Stimulated activated CD8-positive, alpha-beta memory T cell treated with anti-CD3 and anti-CD28 coated beads, Interleukin-2, amount 100 ng/mL, for 48 hours (primary cell): Measurements from ENCODE around the gene CTBP1.

Source experiments
- DNase-seq, 2 donors: peaks; one replicate each; pipeline ENCODE4 v3.0.0-alpha.2; 2020; ENCODE audit warnings: low read depth in 2 of 2

Gene CTBP1

DNA sequence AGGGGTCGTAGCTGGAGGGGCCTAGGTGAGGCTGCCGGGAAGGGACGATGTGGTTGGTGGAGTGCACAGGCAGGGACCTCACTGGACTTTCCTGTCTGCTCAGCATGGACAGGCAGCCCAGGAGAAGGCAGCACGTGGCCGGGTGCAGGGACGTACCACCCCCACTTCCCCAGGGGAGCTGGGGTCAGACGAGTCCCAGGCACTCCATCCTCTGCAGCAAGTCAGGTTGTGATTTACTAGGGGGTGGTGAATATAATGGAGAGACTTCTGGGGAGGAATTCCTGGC, 1.5 kb upstream of the CTBP1 start:
- DNase-seq: no peak

DNA sequence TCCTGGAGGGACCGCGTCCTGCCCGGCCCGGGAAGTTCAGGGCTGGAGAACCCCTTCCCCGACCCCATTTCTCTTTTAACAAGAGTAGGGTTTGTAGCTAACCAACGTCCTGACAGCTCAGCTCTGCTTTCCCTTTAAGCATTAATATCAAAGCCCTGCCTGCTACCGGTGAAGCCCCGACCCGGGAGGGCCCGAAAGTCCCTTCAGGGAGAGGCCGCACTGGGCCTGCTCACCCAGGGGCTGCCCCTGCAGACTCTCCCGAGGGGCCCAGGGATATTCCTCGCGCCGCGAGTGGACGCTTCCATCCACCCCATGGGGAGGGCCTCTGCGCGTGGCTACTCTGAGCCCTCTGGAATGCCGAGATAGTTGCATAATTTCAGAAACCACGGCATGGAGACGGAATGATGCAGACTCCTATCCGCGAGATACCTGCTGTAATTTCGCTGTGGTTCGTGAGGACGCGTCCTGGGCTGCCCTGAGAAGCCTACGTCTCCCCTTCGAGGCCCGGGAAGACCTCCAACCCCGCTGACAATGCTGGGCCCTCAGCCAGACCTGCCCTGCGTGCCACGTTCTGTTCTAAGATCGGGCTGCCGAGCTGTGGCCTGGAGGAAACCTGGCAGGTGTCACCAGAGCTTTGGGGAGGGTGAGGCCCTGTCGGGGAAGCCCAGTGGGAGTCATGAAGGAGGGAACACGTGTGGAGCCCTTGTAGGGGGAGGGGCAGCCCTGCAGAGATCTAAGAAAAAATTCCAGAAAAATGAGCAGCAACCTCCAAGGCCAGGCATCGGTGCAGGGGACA, 999 bp upstream of the CTBP1 start:
- peak; percentile 33 to 39 for DNase-seq

DNA sequence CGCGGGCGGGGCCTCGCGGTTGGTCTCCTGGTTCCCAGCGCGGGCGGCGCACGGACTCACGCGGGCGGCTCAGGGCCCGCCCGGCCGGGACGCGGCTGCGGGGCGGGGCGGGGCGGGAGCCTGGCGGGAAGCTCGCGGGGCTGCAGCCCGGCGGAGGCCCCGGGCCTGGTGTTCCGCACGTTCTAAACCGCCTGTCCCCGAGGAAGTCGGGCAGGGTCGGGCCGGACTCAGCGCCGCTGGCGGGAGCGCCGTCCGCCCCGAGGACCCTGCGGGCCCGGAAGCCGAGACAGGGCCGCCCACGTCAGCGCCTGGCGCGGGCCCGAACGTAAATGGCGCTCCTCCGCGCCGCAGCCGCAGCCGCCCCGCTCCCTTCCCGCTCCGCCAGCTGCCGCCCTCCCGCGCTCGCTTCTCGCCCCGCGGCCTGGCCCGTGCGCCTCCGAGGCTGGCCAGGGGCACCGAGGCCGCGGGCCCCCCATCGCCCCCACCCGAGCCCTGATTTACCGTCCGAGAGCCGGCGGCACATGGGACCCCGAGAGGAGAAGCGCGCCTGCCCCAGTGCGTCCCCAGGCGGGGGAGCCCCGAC, 309 bp upstream of the CTBP1 start:
- DNase-seq: peak; percentile 71 to 73

DNA sequence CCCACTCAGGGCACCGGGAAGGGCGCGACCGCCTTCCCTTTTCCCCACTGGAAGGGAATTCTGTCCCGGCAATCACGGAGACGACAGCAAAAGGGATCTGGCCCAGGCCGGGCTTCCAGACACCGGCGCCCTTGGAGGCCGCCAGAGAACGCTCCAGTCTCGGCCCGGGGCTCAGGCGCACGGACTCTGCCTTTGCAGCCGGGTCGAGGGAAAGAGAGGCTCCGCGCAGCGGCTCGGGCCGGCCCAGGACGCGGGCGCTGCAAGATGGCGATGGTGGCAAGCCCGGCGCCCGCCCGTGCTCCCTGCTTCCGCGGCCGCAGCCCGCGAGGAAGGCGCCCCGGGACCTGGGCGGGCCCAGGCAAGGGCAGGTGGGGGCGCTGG, 1.1 kb downstream of the CTBP1 start:
- peak in 1 of 2 donors; percentile 43 for DNase-seq

DNA sequence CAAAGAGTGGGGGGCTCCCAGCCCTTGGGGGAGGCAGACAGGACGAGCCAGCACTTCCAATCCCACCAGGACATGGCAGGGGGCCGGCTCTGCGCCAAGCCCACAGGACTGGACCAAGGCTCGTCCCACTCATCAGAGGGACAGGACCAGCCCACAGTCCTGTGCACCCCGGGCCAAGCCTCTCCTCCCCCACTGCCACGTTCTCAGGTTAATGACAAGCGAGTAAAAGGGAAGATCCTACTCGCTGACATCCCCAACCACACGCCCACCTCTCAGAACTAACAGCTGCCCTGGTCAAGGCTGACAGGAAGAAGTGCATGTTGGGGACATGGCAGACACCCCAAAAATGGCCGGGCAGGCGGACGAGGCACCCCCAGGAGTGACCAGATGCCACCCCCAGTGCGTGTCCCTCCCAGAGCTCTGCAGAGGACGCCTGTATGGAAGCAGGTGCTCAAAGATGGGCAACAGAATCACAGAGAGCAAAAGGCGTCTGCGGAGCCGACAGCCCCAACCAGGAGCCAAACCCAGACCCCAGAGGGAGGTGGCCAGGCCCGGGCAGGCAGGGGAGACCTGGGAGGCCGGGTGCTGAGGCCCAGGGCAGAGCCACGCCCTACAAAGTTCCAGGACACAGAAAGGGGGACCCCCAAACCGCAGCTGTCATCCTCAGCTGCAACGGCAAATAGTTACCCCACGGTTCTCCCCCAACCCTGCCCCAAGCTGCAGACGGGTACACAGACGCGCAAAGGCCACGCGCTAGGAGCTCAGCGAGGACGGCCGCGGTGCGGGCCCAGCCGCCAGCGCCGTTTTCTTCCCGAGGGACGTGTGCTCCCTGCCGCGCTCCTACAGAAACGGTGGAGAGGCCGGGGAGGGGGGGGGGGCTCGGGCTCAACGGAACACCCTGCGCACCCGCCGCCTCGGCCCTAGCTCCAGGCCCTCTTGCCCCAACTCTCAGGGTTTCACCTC, 1.7 kb downstream of the CTBP1 start:
- DNase-seq: peak in 1 of 2 donors; percentile 33

DNA sequence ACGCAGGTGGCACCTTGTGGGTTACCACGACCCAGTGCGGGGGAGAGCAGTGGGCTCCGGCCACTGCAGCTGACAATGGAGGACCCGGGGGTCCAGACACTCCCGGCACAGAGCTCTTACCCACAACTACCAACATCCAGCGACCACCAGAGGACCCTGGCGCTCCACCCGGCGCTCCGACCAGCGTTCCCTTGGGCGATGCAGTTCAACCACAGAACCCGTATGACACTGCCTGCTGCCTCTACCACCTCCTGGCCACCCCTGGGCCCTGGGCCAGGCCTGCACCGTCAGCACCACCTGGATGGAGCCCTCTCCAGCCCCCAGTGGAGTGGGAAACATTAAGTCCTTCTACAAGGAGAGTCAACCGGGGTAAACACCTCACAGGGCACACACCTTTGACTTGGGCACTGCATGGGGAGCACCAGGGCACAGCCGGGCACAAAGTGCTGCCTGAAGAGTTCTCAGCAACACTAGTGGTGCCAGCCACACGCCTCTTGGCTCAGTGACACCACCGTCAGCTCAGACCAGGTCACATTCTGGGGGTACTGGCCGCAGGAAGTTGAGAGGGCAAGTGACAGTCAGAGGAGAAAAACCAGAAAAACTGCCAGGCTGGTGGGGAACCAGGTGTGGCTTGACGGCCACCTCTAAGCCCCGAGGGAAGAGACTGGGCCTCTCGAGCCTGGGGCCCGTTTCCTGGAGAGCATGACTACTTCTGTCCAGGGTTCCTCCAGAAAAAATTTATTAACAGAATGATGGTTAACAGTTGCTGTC, 2.6 kb downstream of the CTBP1 start:
- no peak for DNase-seq

DNA sequence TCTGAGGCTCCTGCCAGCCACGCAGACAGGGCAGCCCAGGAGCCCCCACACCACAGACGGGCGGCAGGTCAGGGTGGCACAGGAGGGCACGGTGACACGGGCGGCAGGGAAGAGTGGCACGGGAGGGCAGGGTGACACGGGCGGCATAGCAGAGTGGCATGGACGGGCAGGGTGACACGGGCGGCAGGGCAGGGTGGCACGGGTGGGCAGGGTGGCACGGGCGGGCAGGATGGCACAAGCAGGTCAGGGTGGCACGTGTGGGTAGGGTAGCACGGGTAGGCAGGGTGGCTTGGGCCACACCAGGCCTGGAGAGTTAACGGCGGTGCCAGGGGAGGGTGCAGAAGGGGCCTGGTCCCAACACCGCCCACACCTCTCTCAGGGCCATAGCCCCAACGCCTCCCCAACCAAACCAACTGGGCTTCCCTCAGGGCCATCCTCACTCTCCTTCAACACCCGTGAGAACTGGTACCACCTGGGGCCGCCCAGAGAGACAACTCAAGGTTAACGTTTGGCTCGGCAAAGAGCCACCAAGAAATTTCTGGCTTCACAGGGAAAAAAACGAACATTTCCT, 3.4 kb downstream of the CTBP1 start:
- DNase-seq: no peak

DNA sequence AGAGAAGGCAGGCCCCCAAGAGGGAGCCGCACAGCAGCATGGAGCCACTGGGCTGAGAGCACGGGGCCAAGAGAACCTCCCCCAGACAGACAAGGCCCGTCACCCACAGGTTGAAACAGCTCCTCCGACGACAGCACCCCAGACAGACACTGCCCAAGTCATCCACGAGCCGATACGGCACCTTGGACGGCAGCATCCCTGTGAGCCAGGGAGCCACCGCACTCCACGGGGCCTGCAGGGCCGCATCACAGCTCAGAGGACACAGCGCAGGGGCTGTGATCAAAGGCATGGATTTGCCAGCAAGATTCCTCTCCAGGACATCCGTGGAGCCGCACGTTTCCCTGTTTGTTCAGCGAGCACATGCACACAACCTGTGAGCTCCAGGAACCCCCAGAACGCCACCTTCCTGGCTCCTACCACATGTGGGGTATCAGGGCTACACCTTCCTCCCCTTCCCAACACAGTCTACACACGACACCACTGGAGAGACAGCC, 3.9 kb downstream of the CTBP1 start:
- DNase-seq: no peak

DNA sequence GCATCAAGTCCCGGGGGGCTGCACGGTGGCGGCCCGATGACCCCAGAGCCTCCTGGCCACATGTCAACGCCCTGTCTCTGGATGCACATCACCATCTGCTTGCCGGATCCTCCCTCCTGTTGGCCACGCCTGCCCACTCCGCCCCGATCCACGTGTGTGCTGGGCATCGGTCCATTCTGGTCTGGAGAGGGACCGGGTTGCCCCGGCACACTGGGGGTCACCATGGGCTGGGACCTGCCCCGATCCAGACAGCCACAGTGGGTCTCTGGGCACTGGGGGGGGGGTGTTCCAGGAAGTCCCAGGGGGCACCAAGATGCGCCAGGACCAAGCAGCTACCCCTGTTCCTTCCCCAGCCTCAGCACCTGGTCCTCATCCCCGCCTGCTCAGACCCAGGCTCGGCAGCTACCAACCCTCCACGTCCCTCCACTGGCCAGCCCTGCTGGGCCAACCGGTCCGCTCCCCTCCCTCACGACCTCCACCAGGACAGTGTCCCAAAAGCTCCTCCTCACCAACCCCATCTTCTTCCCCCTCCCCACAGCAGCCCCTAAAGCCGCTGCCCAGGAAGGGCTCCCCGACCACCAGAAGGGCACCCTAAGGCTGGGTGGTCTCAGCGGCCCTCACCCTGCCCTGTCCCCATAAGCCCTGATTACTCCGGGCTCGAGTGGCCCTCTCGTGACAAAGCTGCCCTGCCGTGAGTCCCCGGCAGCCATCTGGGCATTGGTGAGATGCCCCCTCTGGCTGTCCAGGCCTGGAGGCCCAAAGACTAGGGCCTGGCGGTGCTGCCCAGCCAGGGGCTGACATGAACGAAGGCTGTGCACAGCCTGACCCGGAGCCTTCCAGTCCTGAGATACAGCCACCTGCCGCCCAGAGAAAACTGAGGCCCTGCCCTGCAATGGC, 4.6 kb downstream of the CTBP1 start:
- no peak for DNase-seq

DNA sequence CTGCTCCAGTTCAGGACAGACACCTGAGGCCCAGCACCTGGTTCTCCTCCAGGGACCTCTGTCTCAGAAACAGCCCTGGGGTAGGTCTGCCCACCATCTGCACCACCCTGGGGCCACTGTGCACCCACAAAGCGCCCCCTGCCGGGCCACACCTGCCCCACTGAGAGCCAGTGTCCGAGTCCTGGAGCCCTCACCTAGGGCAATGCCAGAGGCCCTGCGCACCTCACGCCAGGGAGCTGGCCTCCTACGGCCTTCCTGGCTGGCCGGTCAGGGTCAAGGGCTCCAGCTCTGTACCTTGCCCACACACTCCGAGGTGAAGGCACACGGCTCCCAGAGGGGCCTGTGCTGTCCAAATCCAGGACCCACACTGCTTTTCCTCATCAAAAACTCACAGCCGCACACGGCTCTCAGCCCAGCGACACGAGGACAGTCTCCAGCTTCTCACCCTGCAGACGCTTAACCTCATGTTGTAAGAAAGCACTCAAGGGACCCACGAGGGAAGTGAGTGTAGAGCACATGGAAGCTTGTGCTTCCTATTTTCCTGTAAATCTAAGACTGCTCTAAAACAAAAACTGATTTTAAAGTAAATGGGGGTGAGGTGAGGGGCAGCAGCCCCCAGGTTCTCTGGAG, 5.4 kb downstream of the CTBP1 start:
- no peak for DNase-seq

DNA sequence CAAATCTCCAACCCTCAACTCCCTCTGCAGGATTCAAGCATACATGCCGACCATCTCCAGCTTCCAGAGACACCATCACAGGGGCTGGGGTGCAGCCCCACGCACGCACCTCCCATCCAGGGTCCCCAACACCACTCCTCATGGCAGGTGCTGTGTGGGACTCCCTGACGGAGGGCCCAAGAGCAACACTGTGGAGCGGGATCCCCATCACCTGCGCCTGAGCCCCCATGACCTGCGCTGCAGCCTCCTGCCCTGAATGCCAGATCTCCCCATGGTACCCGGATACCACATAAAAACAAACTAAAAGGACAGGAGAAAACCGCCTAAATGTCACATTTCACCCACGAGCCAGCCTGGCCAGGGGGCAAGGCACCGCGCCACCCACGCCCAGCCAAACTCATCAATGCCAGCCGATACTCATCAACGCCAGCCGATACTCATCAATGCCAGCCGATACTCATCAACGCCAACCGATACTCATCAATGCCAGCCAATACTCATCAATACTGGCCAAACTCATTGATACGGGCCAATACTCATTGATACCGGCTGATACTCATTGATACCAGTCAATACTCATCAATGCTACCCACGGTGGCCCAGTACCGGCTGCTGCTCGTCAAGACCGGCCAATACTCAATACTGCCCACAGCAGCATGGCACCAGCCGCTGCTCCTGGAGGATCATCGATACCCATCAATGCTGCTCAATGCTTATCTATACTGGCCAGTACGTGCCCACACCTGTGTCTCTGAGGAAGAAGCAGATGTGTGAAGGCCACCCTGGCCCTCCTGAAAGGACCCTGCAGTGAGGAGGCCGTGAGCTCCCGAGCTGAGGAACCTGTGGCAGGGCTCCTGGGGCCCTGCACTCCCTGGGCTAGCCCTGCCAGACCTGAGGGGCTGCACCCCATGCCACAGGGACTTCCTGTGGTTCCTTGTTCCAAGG, 6.2 kb downstream of the CTBP1 start:
- DNase-seq: no peak

DNA sequence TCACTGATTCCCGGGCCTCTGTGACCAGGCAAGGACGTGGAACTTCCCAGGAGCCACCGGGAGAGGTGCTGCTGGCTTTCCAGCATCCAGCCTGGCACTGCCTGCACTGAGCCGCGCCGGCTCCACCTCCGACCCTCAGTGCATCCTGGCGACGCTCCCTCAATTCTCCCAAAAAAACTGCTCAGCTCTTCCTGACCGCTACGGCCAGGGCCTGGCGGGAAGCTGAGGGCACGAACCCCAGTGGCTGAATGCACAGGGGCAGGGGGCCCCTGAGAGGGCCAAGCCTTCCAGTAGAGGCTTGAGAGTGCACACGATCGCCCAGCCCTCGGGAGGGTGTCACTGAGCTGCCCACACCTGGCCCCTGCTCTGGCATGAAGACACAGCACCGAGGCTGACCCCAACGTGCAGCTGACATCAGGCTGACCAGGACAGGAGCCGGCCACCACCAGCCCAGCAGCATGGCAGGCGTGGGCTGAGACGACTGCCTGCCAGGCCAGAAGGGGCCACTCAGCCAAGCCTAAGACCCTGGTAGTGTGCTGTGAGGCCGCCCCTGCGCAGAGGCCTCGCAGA, 6.9 kb downstream of the CTBP1 start:
- no peak for DNase-seq

DNA sequence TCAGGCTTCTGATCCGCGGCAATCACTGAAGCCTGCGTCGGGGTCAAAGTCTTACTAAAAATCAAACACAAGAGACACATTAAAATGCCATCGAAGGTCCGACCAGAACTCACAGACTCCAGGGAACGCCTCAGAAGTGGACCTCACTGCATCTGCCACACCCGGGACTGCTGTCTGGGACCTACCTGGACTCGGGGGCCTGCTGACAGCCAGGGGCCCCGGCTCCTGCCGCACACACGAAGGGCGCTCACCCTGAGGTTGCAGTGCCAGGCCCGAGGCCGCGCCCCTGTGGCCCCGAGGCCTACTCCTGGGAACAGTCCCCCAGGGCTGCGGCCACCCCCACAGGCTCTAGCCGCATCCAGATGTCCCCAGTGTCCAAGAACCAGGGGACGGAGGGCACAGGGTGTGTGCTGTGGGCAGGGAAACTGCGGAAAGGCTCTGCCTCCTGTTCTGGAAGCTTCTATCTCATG, 7.4 kb downstream of the CTBP1 start:
- no peak for DNase-seq

DNA sequence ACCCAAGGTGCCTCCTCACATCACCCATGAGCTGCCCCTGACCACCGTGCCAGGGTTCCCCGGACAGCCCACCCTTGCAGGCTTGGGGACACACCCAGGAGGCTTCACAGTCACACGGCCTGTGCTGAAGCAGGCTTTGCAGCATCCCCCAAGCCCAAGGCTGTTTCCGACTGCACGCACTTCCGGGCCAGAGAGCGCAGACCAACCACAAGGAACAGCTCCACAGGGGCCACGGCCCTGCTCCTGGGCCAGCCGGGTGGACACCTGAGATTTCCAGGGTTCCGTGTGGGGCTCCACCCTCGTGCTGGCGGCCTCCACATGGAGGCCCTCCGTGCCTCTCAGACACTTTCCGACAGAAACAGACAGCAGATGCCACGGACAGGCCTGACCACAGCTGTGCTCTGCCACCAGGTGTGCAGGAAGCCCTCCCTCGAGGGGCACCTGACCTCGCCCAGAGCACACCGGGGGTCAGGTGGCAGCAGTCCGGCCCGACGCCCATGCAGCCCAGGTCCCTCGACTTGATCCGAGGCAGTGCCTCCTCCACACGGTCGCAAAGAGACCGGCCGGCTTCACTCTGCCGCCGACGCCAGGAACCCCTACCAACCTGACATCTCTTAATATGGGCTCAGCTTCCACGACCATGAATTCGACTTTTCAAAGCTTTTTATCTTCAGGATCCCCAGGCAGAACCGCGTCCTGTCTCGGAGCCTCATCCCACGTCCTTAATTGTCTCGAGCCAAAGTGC, 8.0 kb downstream of the CTBP1 start:
- DNase-seq: no peak

DNA sequence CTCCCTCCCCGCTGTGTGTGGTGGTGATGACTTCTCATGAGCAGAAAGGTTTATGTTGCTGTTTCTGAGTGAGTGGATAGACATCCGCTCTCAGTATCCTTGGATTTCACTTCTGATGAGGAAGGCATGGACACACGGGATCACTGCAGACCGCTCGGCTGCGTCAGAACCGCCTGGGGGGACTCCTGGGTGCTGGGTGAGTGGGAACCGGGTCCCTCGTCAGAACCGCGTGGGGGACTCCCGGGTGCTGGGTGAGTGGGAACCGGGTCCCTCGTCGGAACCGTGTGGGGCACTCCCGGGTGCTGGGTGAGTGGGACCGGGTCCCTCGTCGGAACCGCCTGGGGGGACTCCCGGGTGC, 9.0 kb downstream of the CTBP1 start:
- no peak for DNase-seq

DNA sequence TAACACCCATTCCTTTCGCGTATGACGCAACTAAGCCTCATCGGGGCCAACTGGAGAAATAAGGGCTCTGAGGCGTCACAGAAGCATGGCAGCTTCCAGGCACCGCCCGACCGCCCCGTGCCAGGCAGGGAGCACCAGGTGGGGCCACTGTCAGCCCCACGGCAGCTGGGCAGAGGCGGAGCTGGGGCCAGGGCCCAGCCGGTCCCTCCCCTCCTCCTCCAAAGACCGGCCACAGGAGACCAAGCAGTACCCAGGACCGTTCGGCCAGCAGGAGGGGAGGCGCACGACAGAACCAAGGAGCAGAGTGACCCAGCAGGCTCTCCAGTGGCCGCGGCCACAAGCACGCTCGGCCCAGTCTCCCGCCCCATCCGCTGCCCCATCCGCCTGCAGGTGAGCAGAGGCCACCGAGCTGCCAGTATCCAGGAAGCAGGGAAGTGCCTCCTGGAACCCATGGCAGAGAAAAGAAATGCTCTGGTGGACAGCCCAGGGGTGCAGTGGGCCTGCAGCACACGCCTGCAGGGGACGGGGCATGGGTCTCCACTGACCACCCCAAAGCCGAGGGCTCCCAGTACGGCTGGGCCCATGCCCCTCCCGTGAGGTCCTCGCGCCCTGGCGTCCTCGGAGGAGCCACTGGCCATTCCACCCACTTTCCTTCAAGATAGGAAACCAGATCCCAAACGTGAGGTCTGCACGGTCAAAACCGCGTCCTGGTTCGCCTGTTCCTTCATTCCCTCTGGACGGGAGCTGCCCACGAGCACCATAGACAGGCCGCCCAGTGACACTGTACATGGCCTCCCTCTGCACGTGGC, 9.6 kb downstream of the CTBP1 start:
- DNase-seq: no peak

DNA sequence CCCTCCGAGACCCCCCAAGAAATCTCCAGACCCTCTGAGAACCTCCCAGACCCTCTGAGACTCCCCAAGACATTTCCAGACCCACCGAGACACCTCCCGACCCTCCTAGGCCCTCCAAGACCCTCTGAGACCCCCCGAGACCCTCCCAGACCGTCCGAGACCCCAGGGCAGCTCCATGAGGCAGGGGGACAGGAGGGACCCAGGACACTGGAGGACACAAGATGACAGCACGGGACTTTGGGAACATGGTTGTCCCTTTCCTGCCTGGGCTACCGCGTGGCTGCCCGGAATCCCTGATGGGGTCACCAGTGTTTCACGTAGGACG, 10.3 kb downstream of the CTBP1 start:
- no peak for DNase-seq
